ENCODE data around the gene PIK3C2G. TPM values are rescaled to one million over a fixed set of nuclear protein-coding genes. Genes with fewer than 3 reads are reported as not detected.

Gene PIK3C2G
- total RNA-seq, 1 experiment from 2014 or later = not detected

GRCh38 chr12:18320036-18320617, 58.8 kb downstream of the PIK3C2G start:
- in situ Hi-C loops (cut with HindIII; ENCODE audit: low pct_unique_long_range_greater_than_20kb, low sequenced_read_pairs) (no loop called here), intact Hi-C loops (cut with micrococcal nuclease; ENCODE audit: unreplicated experiment) (loop anchor here (2.0 to 10.0 kb wide), 2 partner anchors 69 to 175 kb away; no protein-coding TSS in a partner anchor)
- peak; percentile 43 for TF ChIP-seq CTCF (IDR thresholded peaks at IDR 0.05)
- no peak for TF ChIP-seq TCF7L2 (IDR thresholded peaks at IDR 0.05; ENCODE audit: low read depth, low read length)
- DNase-seq (ENCODE audit: low read depth, low spot score) (peak; percentile 36), ATAC-seq (peak; percentile 62; the same call in 1 of the 2 replicates)
- ChIA-PET POLR2A (no interaction called here), CTCF (interaction anchor here (0.7 kb wide), 1 partner anchor 95 kb away, joined by 3 read pairs; no protein-coding TSS in a partner anchor)
- Histone ChIP-seq H3K36me3 (ENCODE audit: control insufficient read depth, insufficient read depth, low read length) (no peaks in the 10 kb centered on the region; the same call in 1 of the 2 replicates), H3K4me3 (ENCODE audit: low read depth in 2 of 2, low read length in 2 of 2) (no peak overlapping the region), H3K4me1 (ENCODE audit: control insufficient read depth, insufficient read depth, low read length) (no peaks in the 10 kb centered on the region), H3K9me3 (ENCODE audit: control insufficient read depth, insufficient read depth, low read depth, low read length) (no peaks in the 10 kb centered on the region), H3K27ac (ENCODE audit: low read length) (no peak overlapping the region), H3K27me3 (ENCODE audit: control insufficient read depth, insufficient read depth, low read length) (no peaks in the 10 kb centered on the region)
- no TSS peak for BruUV-seq (replicated peaks)

- Histone ChIP-seq H3K27me3 (ENCODE audit: control insufficient read depth, insufficient read depth, low read length) (no peaks in the 10 kb centered on the region), H3K27ac (ENCODE audit: low read length) (no peak overlapping the region), H3K4me3 (ENCODE audit: low read depth in 2 of 2, low read length in 2 of 2) (no peak overlapping the region), H3K4me1 (ENCODE audit: control insufficient read depth, insufficient read depth, low read length) (no peaks in the 10 kb centered on the region), H3K36me3 (ENCODE audit: control insufficient read depth, insufficient read depth, low read length) (no peaks in the 10 kb centered on the region; the same call in 1 of the 2 replicates), H3K9me3 (ENCODE audit: control insufficient read depth, insufficient read depth, low read depth, low read length) (no peaks in the 10 kb centered on the region)
- ChIA-PET POLR2A (no interaction called here), CTCF (no interaction called here)
- in situ Hi-C loops (cut with HindIII; ENCODE audit: low pct_unique_long_range_greater_than_20kb, low sequenced_read_pairs) (no loop called here), intact Hi-C loops (cut with micrococcal nuclease; ENCODE audit: unreplicated experiment) (loop anchor here (2.0 to 10.0 kb wide), 2 partner anchors 70 to 176 kb away; no protein-coding TSS in a partner anchor)
- TF ChIP-seq SIN3A (IDR thresholded peaks at IDR 0.05; ENCODE audit: borderline replicate concordance, insufficient read depth, low read depth, low read length) (no peak), POLR2AphosphoS5 (IDR thresholded peaks at IDR 0.05; ENCODE audit: low read depth, low read length) (no peak), REST (IDR thresholded peaks at IDR 0.05; ENCODE audit: insufficient read depth in 1 of 2, low read depth in 2 of 2, low read length in 1 of 2) (no peak), TCF7L2 (IDR thresholded peaks at IDR 0.05; ENCODE audit: low read depth, low read length) (no peak), CTCF (IDR thresholded peaks at IDR 0.05) (no peak)
- BruUV-seq (replicated peaks) = no TSS peak
- DNase-seq (ENCODE audit: low read depth, low spot score) = no peak
- no peak for ATAC-seq
These were observed 59.7 kb downstream of the PIK3C2G start for GRCh38 chr12:18320976-18321375.
